ENCODE data around the gene RASL12. TPM values are rescaled to one million over a fixed set of nuclear protein-coding genes. Genes with fewer than 3 reads are reported as not detected.

The RASL12 gene
- polyA plus RNA-seq, 1 experiment: 11.4 TPM

- Histone ChIP-seq H3K4me3 (ENCODE audit: low read depth, low read length) (no peak overlapping the region), H3K9me3 (ENCODE audit: control insufficient read depth, insufficient read depth, low read length) (peaks cover 4% of the 10 kb centered on the region; the same call in 1 of the 2 replicates), H3K27ac (ENCODE audit: low read depth, low read length) (no peak overlapping the region), H3K27me3 (ENCODE audit: control insufficient read depth, insufficient read depth, low read length) (peaks cover 13% of the 10 kb centered on the region)
- ChIA-PET POLR2A (no interaction called here), CTCF (interaction anchor here (1.0 to 5.6 kb wide), 5 partner anchors 7 to 42 kb away, joined by 3 to 24 read pairs (median 8); no protein-coding TSS in a partner anchor)
- no peak for DNase-seq (ENCODE audit: low read depth, low spot score)
- no peak for TF ChIP-seq CTCF (IDR thresholded peaks at IDR 0.05; ENCODE audit: low read depth, low read length)
Observed at GRCh38 chr15:65060641-65061397, 7.0 kb downstream of the RASL12 start.

GRCh38 chr15:65059931-65060596 is 7.7 kb downstream of the RASL12 start:
- no peak for TF ChIP-seq CTCF (IDR thresholded peaks at IDR 0.05; ENCODE audit: low read depth, low read length)
- DNase-seq (ENCODE audit: low read depth, low spot score): no peak
- POLR2A ChIA-PET: interaction anchor here (1.5 kb wide), 1 partner anchor 9 kb away, joined by 4 read pairs; no protein-coding TSS in a partner anchor
- peaks cover 9% of the 10 kb centered on the region for H3K27me3 ChIP-seq (ENCODE audit: control insufficient read depth, insufficient read depth, low read length)
- CTCF ChIA-PET: interaction anchor here (0.5 to 2.1 kb wide), 3 partner anchors 10 to 41 kb away, joined by 4 to 8 read pairs (median 6); no protein-coding TSS in a partner anchor
- no peak overlapping the region for H3K4me3 ChIP-seq (ENCODE audit: low read depth, low read length)
- peaks cover 4% of the 10 kb centered on the region for H3K9me3 ChIP-seq (ENCODE audit: control insufficient read depth, insufficient read depth, low read length)
- no peak overlapping the region for H3K27ac ChIP-seq (ENCODE audit: low read depth, low read length)

GRCh38 chr15:65059369-65059750 is 8.4 kb downstream of the RASL12 start:
- Histone ChIP-seq H3K4me3 (ENCODE audit: low read depth, low read length) (no peak overlapping the region), H3K27ac (ENCODE audit: low read depth, low read length) (no peak overlapping the region), H3K27me3 (ENCODE audit: control insufficient read depth, insufficient read depth, low read length) (peaks cover 7% of the 10 kb centered on the region), H3K9me3 (ENCODE audit: control insufficient read depth, insufficient read depth, low read length) (peaks cover 4% of the 10 kb centered on the region)
- TF ChIP-seq CTCF (IDR thresholded peaks at IDR 0.05; ENCODE audit: low read depth, low read length): no peak
- ChIA-PET POLR2A (interaction anchor here (1.5 kb wide), 1 partner anchor 10 kb away, joined by 4 read pairs; no protein-coding TSS in a partner anchor), CTCF (interaction anchor here (1.9 to 2.1 kb wide), 2 partner anchors 26 to 42 kb away, joined by 6 to 8 read pairs; no protein-coding TSS in a partner anchor)
- DNase-seq (ENCODE audit: low read depth, low spot score): no peak

GRCh38 chr15:65058394-65059368 is 9.1 kb downstream of the RASL12 start:
- TF ChIP-seq CTCF (IDR thresholded peaks at IDR 0.05; ENCODE audit: low read depth, low read length): no peak
- Histone ChIP-seq H3K4me3 (ENCODE audit: low read depth, low read length) (no peak overlapping the region), H3K9me3 (ENCODE audit: control insufficient read depth, insufficient read depth, low read length) (peaks cover 4% of the 10 kb centered on the region), H3K27me3 (ENCODE audit: control insufficient read depth, insufficient read depth, low read length) (peaks cover 7% of the 10 kb centered on the region), H3K27ac (ENCODE audit: low read depth, low read length) (no peak overlapping the region)
- no peak for DNase-seq (ENCODE audit: low read depth, low spot score)
- POLR2A ChIA-PET: interaction anchor here (1.5 kb wide), 1 partner anchor 10 kb away, joined by 4 read pairs; no protein-coding TSS in a partner anchor
- CTCF ChIA-PET: interaction anchor here (0.5 to 1.3 kb wide), 2 partner anchors 31 to 43 kb away, joined by 3 to 4 read pairs; no protein-coding TSS in a partner anchor
